ENCODE measurements around the gene OR56A1. TPM values are rescaled to one million over a fixed set of nuclear protein-coding genes. Genes with fewer than 3 reads are reported as not detected.

Gene OR56A1
- total RNA-seq, 1 donor from 2014 or later: not detected

DNA sequence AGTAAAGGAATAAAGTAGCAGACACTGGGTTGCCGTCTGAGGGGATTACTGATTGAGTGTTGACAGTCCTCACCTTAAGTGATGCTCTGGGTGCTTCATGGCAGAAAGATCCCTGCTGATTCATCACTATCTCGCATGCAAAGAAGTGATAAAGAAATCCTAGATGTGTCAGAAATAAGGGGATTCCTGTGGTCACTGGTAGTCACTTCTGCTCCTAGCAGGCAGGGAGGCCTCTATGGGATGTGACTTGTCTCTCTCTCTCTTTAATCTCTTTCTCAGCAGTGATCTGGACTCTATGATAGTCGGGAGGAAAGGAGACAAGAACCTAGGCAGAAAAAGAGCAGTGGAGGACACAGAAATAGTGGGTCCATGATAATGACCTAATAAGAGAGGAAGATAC lies 30.9 kb upstream of the OR56A1 start:
- Histone ChIP-seq H3K4me3 (no peak overlapping the region), H3K27ac (no peak overlapping the region), H3K4me1 (no peaks in the 10 kb centered on the region), H3K27me3 (no peaks in the 10 kb centered on the region), H3K36me3 (no peaks in the 10 kb centered on the region), H3K9me3 (no peaks in the 10 kb centered on the region)
- intact Hi-C loops (cut with DNase I): no loop called here
- TF ChIP-seq, protein P1, sequence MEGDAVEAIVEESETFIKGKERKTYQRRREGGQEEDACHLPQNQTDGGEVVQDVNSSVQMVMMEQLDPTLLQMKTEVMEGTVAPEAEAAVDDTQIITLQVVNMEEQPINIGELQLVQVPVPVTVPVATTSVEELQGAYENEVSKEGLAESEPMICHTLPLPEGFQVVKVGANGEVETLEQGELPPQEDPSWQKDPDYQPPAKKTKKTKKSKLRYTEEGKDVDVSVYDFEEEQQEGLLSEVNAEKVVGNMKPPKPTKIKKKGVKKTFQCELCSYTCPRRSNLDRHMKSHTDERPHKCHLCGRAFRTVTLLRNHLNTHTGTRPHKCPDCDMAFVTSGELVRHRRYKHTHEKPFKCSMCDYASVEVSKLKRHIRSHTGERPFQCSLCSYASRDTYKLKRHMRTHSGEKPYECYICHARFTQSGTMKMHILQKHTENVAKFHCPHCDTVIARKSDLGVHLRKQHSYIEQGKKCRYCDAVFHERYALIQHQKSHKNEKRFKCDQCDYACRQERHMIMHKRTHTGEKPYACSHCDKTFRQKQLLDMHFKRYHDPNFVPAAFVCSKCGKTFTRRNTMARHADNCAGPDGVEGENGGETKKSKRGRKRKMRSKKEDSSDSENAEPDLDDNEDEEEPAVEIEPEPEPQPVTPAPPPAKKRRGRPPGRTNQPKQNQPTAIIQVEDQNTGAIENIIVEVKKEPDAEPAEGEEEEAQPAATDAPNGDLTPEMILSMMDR (IDR thresholded peaks at IDR 0.05): no peak
- no peak for DNase-seq (ENCODE audit: low spot score in 2 of 2)

DNA sequence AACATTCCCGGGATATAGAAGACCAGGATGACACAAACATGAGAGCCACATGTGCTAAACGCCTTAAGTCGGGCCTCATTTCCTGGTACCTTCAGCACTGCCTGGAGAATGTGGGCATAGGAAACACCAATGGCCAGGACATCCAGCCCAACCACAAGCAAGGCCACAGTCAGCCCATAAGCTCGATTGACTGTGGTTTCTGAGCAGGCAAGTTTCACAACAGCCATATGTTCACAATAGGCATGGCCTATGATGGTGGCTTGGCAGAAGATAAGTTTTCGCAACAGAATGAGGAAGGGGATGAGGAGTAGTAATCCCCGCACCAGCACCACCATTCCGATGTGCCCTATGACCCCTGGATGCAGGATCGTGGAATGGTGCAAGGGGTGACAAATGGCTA lies 26.9 kb upstream of the OR56A1 start:
- no peaks in the 10 kb centered on the region for H3K27me3 ChIP-seq
- no peak for DNase-seq (ENCODE audit: low spot score in 2 of 2)

DNA sequence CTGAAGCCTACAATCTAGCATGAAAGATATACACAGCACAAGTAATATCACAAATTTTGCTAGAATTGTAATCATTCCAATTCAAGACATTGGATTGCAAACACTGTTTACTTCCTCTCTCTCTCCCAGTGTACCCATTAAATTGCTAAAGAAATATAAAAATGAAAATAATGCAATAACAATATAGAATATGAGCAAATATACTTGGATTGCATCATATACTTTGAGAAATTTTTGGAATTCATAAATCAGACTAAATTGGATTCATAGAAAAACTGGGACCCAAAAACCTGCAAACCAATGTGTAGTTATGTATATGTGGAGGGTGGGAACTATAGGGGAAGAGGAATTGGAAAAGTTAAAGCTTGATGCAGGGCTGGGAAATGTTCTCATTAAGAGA lies 25.0 kb upstream of the OR56A1 start:
- no peak overlapping the region for H3K4me3 ChIP-seq
- TF ChIP-seq, protein P1 (IDR thresholded peaks at IDR 0.05): no peak
- intact Hi-C loops (cut with DNase I): no loop called here
- H3K4me1 ChIP-seq: no peaks in the 10 kb centered on the region
- DNase-seq (ENCODE audit: low spot score in 2 of 2): no peak
- H3K9me3 ChIP-seq: no peaks in the 10 kb centered on the region
- H3K27me3 ChIP-seq: no peaks in the 10 kb centered on the region
- H3K27ac ChIP-seq: no peak overlapping the region
- H3K36me3 ChIP-seq: no peaks in the 10 kb centered on the region

More for the DNA sequence above, 26.9 kb upstream of the OR56A1 start:
- Histone ChIP-seq H3K4me1 (no peaks in the 10 kb centered on the region), H3K36me3 (no peaks in the 10 kb centered on the region), H3K9me3 (no peaks in the 10 kb centered on the region), H3K27ac (no peak overlapping the region), H3K4me3 (no peak overlapping the region)
- TF ChIP-seq, protein P1 (IDR thresholded peaks at IDR 0.05): no peak
- intact Hi-C loops (cut with DNase I): no loop called here

DNA sequence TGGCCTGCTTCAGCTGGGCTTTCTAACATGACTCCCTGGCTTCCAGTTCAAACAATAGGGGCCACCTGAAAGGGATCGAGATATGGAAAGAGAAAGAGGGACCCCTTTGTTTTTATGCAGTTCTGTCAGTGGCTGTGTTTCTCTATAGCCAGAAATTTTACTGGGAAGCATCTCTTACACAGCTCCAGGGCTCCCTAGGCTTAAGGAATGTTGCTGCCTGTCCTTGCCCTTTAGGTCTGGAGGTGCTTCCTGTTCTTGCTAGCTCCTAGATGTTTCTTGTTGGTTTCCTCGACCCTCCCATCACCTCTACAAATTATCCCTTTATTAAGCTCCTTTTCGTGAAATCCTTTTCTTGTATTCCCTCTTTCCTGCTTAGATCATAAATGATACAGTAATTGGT lies 21.8 kb upstream of the OR56A1 start:
- Histone ChIP-seq H3K4me3 (no peak overlapping the region), H3K27ac (no peak overlapping the region), H3K4me1 (no peaks in the 10 kb centered on the region), H3K27me3 (no peaks in the 10 kb centered on the region), H3K36me3 (no peaks in the 10 kb centered on the region), H3K9me3 (no peaks in the 10 kb centered on the region)
- DNase-seq (ENCODE audit: low spot score in 2 of 2): no peak
- intact Hi-C loops (cut with DNase I): no loop called here
- TF ChIP-seq, protein P1 (IDR thresholded peaks at IDR 0.05): no peak

DNA sequence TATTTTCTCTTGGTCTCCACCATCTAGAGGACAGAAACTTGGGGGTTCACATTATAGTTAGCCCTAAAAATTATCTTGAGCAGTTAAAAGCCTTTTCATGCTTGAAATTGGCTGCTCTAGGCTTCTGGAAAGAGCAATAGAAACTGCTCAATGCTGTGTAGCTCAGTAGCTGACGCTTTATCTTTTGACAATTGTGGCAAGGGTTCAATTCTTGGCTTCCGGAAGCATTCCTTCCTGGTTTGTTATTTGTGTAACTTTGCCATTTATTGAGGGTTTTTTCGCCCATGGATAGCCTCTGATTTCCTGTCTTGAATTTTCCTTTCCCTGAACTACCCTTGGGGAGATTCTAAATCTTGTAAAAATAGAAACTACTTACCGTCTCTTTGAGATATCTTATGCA lies 10.3 kb upstream of the OR56A1 start:
- Histone ChIP-seq H3K27me3 (no peaks in the 10 kb centered on the region), H3K4me3 (no peak overlapping the region), H3K27ac (no peak overlapping the region), H3K4me1 (no peaks in the 10 kb centered on the region), H3K36me3 (no peaks in the 10 kb centered on the region), H3K9me3 (no peaks in the 10 kb centered on the region)
- TF ChIP-seq, protein P1 (IDR thresholded peaks at IDR 0.05): no peak
- intact Hi-C loops (cut with DNase I): no loop called here
- no peak for DNase-seq (ENCODE audit: low spot score in 2 of 2)

DNA sequence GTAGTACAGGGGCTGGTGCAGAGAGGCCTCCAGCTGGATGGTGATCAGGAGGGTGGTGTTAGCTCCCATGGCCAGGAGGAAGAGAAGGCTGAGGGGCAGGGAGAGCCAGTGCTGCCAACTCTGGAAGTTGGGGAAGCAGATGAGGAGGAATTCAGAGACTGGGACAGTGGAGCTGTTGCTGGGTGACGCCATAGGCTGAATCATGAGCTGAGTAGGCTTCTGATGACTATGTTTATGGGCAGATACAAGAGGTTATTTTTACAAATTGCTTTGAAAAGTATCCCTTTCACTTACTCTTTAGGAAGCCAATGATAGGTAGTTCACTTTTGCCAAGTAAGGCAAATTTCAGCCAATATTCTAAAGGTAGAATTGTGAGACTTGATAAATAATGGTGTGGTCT lies 3.1 kb downstream of the OR56A1 start:
- H3K9me3 ChIP-seq: no peaks in the 10 kb centered on the region
- H3K4me1 ChIP-seq: no peaks in the 10 kb centered on the region
- H3K27me3 ChIP-seq: no peaks in the 10 kb centered on the region
- TF ChIP-seq, protein P1 (IDR thresholded peaks at IDR 0.05): no peak
- H3K4me3 ChIP-seq: no peak overlapping the region
- DNase-seq (ENCODE audit: low spot score in 2 of 2): no peak
- intact Hi-C loops (cut with DNase I): no loop called here
- H3K36me3 ChIP-seq: no peaks in the 10 kb centered on the region
- H3K27ac ChIP-seq: no peak overlapping the region
